ENCODE results near the gene WDR90.

- no peak for TF ChIP-seq EZH2 (IDR thresholded peaks at IDR 0.05; ENCODE audit: borderline replicate concordance, low read length)
- TF ChIP-seq CTCF (conservative IDR thresholded peaks at IDR 0.05 in 1 of 2, IDR thresholded peaks at IDR 0.05 in 1 of 2; ENCODE audit: extremely low read depth in 1 of 2, insufficient read depth in 1 of 2, low read depth in 1 of 2, low read length in 2 of 2) = no peak
Measured at GRCh38 chr16:626787-627453, 22.2 kb upstream of the WDR90 start.
